ENCODE results near the gene FOXK2.

Gene FOXK2

GRCh38 chr17:82592289-82592766 is 72.8 kb downstream of the FOXK2 start:
- DNase-seq = no peak

GRCh38 chr17:82592767-82593589 is 73.4 kb downstream of the FOXK2 start:
- peak; percentile 87 for DNase-seq

- DNase-seq = no peak
Observed at GRCh38 chr17:82593590-82594087, 74.1 kb downstream of the FOXK2 start.

GRCh38 chr17:82594571-82594970 is 75.0 kb downstream of the FOXK2 start:
- DNase-seq = no peak

DNA sequence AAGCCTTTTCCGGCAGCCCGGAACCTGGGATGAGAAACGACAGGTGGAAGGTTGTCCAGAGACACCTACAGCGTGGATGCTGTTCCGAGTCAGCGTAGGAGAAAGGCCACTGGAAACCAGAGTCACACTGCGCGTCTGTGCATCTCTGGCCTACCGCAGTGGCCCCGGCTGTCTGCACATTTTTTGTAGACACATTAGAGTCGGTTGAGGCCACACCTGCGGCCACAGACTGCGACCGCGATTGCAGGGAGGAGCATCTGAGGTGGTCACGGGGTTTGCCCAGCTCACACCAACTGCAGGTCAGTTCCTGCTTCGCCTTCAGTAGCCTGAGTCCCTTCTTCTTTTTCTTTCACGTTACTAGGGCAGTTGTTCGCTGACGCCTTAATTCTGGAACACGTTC is 76.4 kb downstream of the FOXK2 start:
- DNase-seq = no peak

DNA sequence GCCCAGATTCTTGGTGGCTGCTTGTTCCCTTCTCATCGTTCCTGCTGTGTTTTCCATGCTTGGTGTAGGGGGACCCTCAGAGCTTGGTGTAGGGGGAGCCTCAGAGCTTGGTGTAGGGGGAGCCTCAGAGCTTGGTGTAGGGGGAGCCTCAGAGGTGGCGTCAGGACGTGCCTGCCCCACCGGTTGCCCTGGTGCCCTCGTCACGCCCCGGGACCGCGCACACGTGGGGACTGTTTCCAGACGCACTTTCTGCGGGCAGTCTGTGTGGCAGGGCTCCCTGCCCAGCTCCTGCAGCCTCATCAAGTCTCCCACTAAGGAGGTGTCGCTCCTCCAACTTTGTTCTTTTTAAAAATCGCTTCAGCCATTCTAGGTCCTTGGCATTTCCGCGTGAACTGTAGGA is 76.8 kb downstream of the FOXK2 start:
- no peak for DNase-seq

- no peak for DNase-seq
Observed at GRCh38 chr17:82596837-82597672, 77.5 kb downstream of the FOXK2 start.

DNA sequence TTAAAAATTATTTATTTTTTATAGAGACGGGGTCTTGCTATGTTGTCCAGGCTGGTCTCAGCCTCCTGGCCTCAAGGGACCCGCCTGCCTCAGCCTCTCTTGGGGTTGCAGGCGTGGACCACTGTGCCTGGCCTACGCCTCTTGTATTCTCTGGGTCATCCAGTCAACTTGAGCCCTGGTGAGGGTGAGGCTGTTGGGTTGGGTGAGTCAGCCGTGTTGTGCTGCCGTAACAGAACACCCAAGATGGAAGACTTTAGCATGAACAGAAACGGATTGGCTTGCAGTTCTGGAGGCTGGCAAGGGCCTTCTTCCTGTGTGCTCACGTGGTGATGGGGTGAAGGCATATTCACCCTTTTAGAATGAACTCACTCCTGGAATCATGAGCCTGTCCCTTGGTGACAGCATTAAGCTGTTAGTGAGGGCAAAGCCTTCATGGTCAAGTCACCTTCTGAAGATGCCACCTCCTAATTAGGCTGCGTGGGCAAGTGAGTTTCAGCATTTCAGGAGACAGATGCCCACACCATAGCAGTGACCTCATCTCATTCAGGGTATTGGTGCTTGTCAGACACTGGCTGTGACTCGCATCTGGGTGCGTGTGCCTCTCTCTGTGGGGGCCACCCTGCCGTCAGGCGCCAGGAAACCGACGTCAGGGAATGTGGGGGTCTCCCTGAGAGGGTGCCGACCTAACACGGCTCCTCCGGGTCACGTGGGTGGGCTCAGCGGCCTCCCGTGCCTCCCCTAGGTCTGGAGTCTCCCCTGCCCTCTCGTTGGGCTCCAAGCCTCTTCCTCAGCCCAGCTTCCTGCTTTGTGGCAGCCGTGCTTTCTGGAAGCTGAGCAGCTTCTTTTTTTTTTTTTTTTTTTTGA is 79.0 kb downstream of the FOXK2 start:
- no peak for DNase-seq

DNA sequence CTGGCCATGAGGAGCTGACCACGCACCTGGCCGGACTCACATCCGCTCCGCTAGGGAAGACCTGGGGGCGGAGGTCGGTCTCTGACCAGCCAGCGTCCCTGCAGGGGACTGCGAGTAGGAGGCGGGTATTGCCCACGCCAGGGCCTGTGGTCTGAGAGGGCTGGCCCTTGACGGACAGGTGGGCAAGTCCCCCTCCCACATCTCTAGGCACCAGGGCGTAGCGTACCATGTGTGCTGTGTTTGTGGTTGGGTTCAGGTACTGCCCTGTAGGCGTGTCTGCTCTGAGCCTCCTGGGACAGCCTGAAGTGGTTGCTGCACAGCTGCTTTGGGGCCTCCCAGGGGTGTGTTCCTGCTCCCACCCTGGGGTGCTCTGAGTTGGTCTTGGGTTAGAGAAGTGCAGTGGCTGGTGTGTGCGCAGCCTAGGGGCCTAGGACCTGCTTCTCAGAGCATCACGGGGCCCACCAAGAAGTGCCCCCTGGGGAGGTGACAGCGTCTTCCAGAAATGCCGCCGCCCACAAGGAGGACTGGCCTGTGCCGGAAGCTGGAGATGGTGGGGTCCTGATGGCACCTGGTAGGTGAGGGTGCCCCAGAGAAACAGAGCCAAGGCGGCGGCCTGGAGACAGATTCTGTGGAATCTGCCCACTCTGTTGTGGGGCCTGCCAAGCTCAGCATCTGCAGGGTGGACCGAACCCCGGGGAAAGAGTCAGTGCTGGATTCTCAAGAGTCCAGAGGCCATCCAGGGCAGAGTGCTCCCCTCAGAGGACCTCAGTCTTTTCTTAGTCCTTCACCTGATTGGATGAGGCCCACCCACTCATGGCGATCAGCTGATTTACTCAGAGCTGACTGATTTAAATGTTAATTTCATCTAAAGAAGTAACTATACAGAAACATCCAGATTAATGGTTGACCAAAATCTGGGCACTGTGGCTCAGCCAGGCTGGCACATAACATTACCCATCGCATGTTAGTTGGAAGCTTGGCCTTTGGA is 80.4 kb downstream of the FOXK2 start:
- no peak for DNase-seq

DNA sequence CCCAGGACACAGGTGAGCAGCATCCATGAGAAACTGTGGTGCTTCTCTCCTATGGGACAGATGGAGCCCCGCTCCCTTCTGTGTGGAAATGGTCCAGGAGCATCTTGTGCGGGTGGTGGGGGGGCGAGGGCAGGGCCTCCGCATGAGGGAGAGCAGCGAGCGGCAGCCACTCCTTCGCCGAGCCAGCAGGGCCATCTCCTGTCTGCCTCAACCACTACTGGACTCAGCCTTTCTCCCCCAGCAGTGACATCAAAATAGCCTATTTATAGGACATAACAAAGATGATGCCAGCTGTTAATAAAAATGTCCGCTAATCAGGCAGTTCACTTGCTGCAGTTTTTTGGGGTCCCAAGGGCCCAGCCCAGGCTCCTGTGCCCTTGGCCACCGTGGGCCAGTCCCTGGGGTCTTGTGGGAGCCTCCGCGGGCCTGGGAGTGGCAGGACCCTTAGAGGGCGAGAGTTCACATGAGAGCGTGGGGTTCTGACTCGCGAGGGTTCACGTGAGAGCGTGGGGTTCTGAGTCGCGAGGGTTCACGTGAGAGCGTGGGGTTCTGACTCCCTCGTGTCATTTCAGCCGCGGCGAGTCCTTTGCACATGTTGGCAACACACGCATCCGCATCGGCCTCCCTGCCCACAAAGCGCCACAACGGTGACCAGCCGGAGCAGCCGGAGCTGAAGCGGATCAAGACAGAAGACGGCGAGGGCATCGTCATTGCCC is 81.4 kb downstream of the FOXK2 start:
- DNase-seq = no peak

GRCh38 chr17:82601447-82602000 is 82.0 kb downstream of the FOXK2 start:
- DNase-seq = no peak

- no peak for DNase-seq
Observed at GRCh38 chr17:82602487-82602886, 83.0 kb downstream of the FOXK2 start.

DNA sequence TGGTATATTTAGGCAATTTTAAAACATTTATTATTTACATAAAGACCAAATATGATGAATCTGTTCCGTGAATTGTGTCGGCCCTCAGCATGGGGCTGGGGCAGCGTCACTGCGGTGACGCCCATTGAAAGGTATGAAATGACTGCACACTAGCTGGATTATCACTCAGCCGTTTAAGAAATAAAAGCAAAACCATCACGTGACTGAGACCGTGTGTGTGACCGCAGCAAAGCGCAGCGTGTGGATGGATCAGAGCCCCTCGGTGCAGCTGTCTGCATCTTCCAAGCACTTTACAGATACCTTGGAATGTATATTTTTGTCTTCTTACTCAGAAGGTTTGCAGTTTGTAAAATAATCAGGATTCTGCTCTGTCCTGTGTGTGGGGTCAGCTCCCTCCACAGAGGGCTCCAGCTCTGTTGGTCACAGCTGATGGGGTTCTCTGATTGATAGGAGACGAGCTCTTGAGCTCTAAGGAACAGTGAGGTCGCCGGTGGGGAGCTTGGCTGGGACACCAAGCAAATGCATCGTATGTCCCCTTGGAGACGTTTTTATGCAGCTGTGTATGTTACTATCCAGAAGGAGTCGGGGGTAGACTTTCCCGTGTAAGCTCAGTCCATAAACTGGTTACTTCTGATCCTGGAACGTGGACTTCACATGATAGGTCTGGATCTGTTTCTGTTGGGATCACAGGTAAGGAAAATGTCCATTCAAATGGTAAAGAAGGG is 83.6 kb downstream of the FOXK2 start:
- no peak for DNase-seq

DNA sequence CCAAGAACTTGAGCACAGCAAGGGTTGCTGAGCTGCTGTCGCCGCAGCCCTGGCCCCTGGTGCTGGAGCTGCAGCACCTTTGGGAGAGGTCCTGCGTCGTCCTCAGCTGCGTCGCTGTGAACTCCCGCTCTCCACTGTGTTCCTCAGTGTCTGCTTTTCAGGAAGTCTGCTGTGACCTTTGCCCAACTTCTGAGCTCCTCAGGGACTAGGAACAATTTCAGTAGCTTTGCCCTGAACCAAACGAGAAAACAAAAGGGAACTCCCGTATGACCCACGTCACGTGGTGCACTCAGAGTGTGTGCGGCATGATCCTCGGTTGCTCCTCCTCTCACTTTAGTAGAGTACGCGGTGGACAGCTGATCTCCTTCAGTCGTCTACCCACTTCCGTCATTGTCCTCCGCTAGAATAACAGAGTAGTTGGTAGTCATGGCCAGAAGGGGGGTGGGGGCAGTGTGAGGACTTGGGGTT is 84.5 kb downstream of the FOXK2 start:
- DNase-seq = peak; percentile 42

DNA sequence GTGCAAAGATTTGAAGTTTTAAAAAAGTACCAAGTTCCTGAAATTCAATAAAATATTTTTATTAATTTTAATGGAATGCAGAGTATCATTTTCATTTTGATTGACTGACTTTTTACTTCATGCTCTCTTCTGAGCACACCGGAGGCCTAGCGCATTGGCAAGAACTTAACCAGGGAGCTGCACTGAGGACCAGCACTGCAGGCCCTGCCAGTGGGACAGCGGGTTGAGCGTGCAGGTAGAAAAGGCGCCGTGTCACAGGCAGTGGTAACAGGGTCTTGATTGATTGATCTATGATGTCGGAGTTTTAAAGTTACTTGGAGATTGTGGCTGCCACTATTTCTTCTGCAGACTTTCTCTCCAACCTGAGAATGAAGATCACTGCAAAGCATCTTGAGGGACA is 85.0 kb downstream of the FOXK2 start:
- no peak for DNase-seq

GRCh38 chr17:82605939-82606600 is 86.5 kb downstream of the FOXK2 start:
- no peak for DNase-seq

DNA sequence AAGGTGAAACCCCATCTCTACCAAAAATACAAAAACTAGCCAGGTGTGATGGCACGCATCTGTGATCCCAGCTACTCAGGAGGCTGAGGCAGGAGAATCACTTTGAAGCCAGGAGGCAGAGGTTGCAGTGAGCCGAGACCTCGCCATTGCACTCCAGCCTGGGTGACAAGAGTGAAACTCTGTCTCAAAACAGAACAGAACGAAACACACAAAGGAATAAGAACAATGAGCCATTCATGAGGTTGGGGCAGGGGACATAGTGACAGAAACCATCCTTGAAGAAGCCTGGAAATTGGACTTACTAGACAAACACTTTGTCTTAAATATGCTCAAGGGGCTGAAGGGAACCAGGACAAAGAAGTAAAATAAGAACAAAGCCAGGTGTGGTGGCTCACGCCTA is 89.3 kb downstream of the FOXK2 start:
- no peak for DNase-seq

DNA sequence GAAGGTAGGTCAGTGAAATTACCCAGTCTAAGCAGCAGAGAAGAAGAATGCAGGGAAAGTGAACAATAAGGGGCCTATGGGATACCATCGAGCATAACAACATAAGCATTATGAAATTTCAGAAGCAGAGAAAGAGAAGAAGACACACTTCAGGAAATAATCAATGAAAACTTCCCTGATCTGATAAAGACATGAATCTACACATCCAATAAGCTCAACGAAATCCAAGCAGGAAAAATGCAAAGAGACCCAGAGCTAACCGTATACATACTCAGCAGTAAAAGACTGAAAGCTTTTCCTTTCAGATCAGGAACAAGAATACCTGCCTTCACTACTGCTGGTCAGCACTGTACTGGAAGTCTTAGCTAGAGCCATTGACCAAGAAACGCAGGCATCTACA is 90.1 kb downstream of the FOXK2 start:
- DNase-seq = no peak

Data from CD4-positive, alpha-beta T cell treated with Interleukin-17A for 1 hour (primary cell).